ENCODE data around the gene KCNA3.

KCNA3 gene

DNA sequence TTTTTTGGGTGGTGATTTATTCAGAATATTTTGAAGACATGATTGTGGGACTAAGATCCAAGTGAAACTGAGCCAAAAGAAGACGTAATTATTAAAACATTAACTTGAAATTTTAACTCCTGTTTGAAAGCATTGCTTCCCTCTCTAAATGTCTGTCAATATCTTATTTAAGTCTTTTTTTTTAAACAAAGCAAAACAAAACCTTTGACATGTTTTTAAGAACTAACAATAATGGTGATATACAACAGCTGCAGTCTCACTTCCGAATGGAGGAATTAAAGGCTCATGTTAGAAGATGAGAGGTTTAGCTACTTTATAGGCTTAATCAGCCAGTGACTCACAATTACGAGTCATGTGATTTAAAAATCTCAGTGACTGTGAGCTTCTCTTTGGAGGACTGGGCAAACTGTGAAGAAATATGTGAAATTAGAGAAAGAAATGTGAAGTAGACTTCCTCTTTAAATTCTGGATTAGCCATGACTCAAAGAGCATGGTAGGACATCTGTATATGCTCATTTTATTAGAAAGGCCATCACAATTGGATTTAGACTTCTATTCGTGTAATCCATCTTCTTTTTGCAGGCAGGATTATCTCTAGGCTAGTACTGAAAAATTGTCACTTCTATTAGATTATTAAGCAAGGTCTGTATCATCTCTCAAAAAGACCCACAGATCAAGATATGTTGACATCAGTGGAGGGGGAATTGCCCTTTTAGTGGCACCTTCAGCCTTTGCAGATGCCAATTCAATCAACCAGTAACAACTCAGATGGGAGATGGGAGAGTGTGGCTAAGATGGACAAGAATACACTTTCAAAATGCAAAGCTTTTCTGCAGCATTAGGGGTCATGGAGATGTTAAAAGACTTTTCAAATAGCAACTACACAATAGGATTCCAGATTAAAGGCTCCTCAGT is 28.7 kb downstream of the KCNA3 start:
- TF ChIP-seq, protein P1, sequence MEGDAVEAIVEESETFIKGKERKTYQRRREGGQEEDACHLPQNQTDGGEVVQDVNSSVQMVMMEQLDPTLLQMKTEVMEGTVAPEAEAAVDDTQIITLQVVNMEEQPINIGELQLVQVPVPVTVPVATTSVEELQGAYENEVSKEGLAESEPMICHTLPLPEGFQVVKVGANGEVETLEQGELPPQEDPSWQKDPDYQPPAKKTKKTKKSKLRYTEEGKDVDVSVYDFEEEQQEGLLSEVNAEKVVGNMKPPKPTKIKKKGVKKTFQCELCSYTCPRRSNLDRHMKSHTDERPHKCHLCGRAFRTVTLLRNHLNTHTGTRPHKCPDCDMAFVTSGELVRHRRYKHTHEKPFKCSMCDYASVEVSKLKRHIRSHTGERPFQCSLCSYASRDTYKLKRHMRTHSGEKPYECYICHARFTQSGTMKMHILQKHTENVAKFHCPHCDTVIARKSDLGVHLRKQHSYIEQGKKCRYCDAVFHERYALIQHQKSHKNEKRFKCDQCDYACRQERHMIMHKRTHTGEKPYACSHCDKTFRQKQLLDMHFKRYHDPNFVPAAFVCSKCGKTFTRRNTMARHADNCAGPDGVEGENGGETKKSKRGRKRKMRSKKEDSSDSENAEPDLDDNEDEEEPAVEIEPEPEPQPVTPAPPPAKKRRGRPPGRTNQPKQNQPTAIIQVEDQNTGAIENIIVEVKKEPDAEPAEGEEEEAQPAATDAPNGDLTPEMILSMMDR (IDR thresholded peaks at IDR 0.05; ENCODE audit: low read depth, low read length, missing control alignments) = no peak
- no peak overlapping the region for H3K4me3 ChIP-seq (replicated peaks; ENCODE audit: low read depth, low read length)
- DNase-seq (ENCODE audit: extremely low read depth, low read depth) = no peak

DNA sequence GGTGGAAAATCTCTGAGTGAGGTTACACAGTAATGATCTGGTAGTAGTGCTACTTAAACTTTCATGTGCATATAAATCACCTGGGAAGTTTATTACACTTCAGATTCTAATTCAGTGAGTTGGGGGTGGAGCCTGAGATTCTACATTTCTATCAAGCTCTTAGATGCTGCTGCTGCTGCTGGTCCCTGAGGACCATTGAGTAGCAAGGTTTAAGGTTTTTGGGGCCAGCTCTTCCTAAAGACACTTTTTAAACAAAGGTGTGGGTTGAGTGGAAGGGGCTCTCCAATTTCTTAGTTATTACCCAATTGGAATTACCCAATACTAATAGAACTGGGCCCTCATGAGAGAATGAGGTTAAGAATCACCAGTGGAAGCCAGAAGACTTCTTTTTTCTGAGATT is 29.5 kb downstream of the KCNA3 start:
- TF ChIP-seq, protein P1 (IDR thresholded peaks at IDR 0.05; ENCODE audit: low read depth, low read length, missing control alignments) = no peak
- H3K4me3 ChIP-seq (replicated peaks; ENCODE audit: low read depth, low read length) = no peak overlapping the region

DNA sequence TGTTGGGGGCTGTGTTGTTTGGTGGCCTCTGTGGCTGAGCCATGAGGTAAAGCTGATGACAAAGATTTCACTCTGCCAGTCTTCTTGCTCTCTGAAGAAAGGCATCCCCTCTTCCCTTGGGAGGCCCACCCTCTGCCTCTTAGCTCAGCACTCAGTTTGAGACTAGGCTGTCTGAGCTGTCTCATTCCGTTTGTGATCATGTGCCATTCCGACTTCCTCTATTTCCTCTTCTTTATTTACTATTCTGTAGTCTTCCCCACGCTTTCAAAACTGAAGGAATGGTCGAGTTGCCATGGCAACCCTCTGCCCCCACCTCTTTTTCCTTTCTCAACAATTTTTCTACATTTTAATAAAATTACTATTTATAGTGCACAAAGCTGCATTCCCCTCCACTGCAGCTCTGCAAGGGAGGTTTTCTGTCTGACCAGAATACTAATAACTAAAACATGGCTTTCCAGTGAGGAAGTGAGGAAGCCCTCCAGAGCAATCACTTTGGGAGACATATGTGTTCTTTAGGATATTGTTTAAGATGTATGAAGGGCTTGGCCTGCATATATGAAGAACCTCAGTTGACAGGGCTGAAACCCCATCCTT is 30.8 kb downstream of the KCNA3 start:
- DNase-seq (ENCODE audit: extremely low read depth, low read depth) = no peak
- H3K4me3 ChIP-seq (replicated peaks; ENCODE audit: low read depth, low read length) = no peak overlapping the region
- TF ChIP-seq, protein P1 (IDR thresholded peaks at IDR 0.05; ENCODE audit: low read depth, low read length, missing control alignments) = no peak

More for the DNA sequence above, 29.5 kb downstream of the KCNA3 start:
- no peak for DNase-seq (ENCODE audit: extremely low read depth, low read depth)

DNA sequence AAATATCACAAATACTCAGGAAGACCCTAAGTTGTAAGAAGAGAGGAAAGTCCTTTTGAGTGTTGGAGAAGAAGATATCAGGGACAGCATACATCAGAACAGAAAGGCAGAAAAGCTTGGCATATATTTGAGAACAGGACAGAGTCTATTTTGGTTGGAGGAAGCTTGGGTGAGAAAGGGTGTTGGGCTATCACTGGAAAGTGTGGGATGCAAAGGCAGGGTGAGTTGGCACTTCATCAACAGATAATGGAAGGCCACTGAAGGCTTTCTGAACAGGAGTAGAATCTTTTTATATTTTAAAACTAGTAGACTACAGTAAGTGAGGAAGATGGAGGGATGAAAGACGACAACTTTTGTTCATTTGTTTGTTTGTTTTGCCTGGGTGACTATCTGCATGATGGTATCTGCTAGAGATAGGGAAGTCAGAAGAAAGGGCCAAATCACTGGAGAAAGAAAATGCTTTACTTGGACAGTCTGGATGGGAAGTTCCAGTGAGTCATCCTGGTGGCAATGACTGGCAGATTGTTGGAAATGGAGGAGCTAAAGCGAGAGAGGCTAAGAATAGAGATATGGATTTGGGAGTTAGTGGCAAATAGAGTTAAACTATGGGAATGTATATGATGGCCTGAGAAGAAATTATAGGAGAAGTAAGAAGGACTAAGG is 34.9 kb downstream of the KCNA3 start:
- TF ChIP-seq, protein P1 (IDR thresholded peaks at IDR 0.05; ENCODE audit: low read depth, low read length, missing control alignments) = no peak
- H3K4me3 ChIP-seq (replicated peaks; ENCODE audit: low read depth, low read length) = no peak overlapping the region
- DNase-seq (ENCODE audit: extremely low read depth, low read depth) = no peak

DNA sequence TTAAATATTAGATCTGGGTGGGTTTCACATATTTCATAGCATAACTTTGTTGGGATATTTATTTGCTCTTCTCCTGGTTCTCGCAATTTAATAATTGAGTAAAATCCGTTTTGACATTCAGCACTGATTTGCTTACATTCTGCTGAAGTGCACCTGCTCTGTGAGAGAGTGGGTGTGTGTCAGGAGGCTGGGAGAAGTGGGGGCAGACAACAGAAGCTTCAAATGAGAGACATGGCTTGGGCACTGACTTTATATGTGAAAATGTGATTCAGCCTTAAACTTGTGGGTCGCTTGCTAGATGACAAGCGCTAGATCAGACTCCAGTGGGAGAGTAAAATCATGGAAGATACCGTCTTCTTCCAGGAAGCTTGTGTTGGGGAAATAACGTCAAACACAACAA is 36.2 kb downstream of the KCNA3 start:
- TF ChIP-seq, protein P1 (IDR thresholded peaks at IDR 0.05; ENCODE audit: low read depth, low read length, missing control alignments) = no peak
- H3K4me3 ChIP-seq (replicated peaks; ENCODE audit: low read depth, low read length) = no peak overlapping the region
- DNase-seq (ENCODE audit: extremely low read depth, low read depth) = no peak

DNA sequence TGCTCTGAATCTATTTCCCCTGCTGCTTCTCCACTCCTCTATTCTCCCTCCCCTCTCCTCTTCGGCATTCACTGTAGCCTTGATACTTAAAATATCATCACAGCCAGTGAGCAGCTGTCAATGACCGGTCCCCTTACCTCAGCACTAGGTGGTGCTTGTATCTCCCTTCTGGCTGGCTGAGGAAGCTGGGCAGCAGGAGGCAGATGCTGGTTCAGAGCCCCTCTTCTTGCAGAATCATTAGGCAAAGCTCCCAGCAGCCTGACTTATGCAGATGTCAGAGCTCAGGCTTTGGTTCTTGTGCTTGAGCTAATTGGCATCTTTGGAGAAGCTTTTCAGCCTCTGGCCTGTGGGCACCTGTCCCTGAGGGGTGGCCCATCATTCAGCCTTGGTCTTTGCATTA is 36.7 kb downstream of the KCNA3 start:
- TF ChIP-seq, protein P1 (IDR thresholded peaks at IDR 0.05; ENCODE audit: low read depth, low read length, missing control alignments) = no peak
- DNase-seq (ENCODE audit: extremely low read depth, low read depth) = no peak
- H3K4me3 ChIP-seq (replicated peaks; ENCODE audit: low read depth, low read length) = no peak overlapping the region
